Keratinocyte (primary cell): ENCODE results near the gene ATRX. TPM values are rescaled to one million over a fixed set of nuclear protein-coding genes. Genes with fewer than 3 reads are reported as not detected.

Experiments used
- DNase-seq: peaks from one replicate; pipeline ENCODE4 v3.0.0-alpha.2; 2011; ENCODE audit warnings: low read depth, missing footprints, low spot score
- FAIRE-seq: peaks from 2 replicates; lab custom pipeline; 2011; peaks lifted over from hg19 to GRCh38; lab: Jason Lieb, UNC
- H2AFZ ChIP-seq: 2 replicates; pipeline ENCODE4 v1.6.0; 2012; ENCODE audit warnings: low read length, control low read depth, inconsistent platforms; ENCODE audit not compliant: control insufficient read depth
- H3K27ac ChIP-seq: 2 replicates; pipeline ENCODE4 v1.5.1; 2011; ENCODE audit warnings: low read length; ENCODE audit not compliant: control insufficient read depth, insufficient read depth
- H3K27me3 ChIP-seq: 3 replicates; pipeline ENCODE4 v1.6.0; 2011; ENCODE audit warnings: low read length; ENCODE audit not compliant: control insufficient read depth, insufficient read depth; ENCODE audit errors: extremely low read depth
- H3K36me3 ChIP-seq, 2 experiments: 2 replicates in 1 of 2; 3 replicates in 1 of 2; pipeline ENCODE4 v1.5.1; 2011; ENCODE audit warnings: low read length in 2 of 2, mild to moderate bottlenecking in 1 of 2; ENCODE audit not compliant: control insufficient read depth in 2 of 2, insufficient read depth in 2 of 2; ENCODE audit errors: extremely low read depth in 1 of 2
- H3K4me1 ChIP-seq: 3 replicates; pipeline ENCODE4 v1.5.1; 2011; ENCODE audit warnings: low read length; ENCODE audit not compliant: control insufficient read depth, insufficient read depth; ENCODE audit errors: extremely low read depth
- H3K4me2 ChIP-seq: 3 replicates; pipeline ENCODE4 v1.6.0; 2011; ENCODE audit warnings: low read depth, low read length; ENCODE audit not compliant: control insufficient read depth, insufficient read depth; ENCODE audit errors: extremely low read depth
- H3K4me3 ChIP-seq, 3 experiments: fragments of 200-600 bp in 1 of 3; sonication (generic) in 1 of 3; 2 replicates in 2 of 3; 3 replicates in 1 of 3; pipeline ENCODE4 v1.5.1; 2011 to 2016; ENCODE audit warnings: low read length in 3 of 3, mild to moderate bottlenecking in 3 of 3, control low read depth in 2 of 3, inconsistent platforms in 1 of 3, low read depth in 1 of 3, mixed read lengths in 1 of 3, mixed run types in 1 of 3, moderate library complexity in 1 of 3; ENCODE audit not compliant: control insufficient read depth in 2 of 3, insufficient read depth in 2 of 3; ENCODE audit errors: extremely low read depth in 1 of 3
- H3K79me2 ChIP-seq: 2 replicates; pipeline ENCODE4 v1.6.0; 2012; ENCODE audit warnings: low read length; ENCODE audit not compliant: control insufficient read depth, insufficient read depth
- H3K9ac ChIP-seq: 3 replicates; pipeline ENCODE4 v1.6.0; 2011; ENCODE audit warnings: low read length; ENCODE audit not compliant: control insufficient read depth, insufficient read depth; ENCODE audit errors: extremely low read depth
- H3K9me1 ChIP-seq: 3 replicates; pipeline ENCODE4 v1.6.0; 2011; ENCODE audit warnings: low read length; ENCODE audit not compliant: control insufficient read depth, insufficient read depth; ENCODE audit errors: extremely low read depth
- H3K9me3 ChIP-seq: 2 replicates; pipeline ENCODE4 v1.5.1; 2012; ENCODE audit warnings: low read depth, low read length; ENCODE audit not compliant: control insufficient read depth
- H4K20me1 ChIP-seq: 3 replicates; pipeline ENCODE4 v1.6.0; 2011; ENCODE audit warnings: low read length; ENCODE audit not compliant: control insufficient read depth, insufficient read depth; ENCODE audit errors: extremely low read depth
- EZH2 ChIP-seq: IDR thresholded peaks from one replicate; pipeline ENCODE4 v1.6.1; 2012; ENCODE audit warnings: inconsistent platforms, mild to moderate bottlenecking, low read length, moderate library complexity
- dilution Hi-C: fragments of 300-500 bp; cut with MboI; formaldehyde crosslinking; loops from one replicate; pipeline ENCODE4 v1.7.0; 2020; ENCODE audit warnings: low sequenced_read_pairs; ENCODE audit not compliant: extremely low pct_ligation_motif_present
- polyA plus RNA-seq, 5 experiments: library from polyadenylated mRNA; depleted of rRNA in 3 of 5; stranded (reverse) in 3 of 5; stranded (forward) in 1 of 5; unstranded in 1 of 5; fragments of >200 nt; gene quantifications; 1 replicate in 1 of 5; 2 replicates in 3 of 5; 3 replicates in 1 of 5; pipeline versions ENCODE4 v1.2.1 to v1.2.3, GENCODE V29; 2011 to 2012; ENCODE audit warnings: missing spikeins in 2 of 5, low read depth in 1 of 5, low replicate concordance in 1 of 5
- TF ChIP-seq, protein P1 (sequence below), 3 experiments: IDR thresholded peaks in 1 of 3; conservative IDR thresholded peaks in 1 of 3; optimal IDR thresholded peaks in 1 of 3; 2 replicates in 2 of 3; 3 replicates in 1 of 3; pipeline versions ENCODE3 to v1.5.1; 2011; ENCODE audit warnings: low read length in 3 of 3, mild to moderate bottlenecking in 3 of 3, moderate library complexity in 2 of 3, control low read depth in 1 of 3, inconsistent platforms in 1 of 3; ENCODE audit not compliant: insufficient read depth in 2 of 3; ENCODE audit errors: extremely low read depth in 1 of 3

ATRX gene
- polyA plus RNA-seq, 1 donor (not counting 4 experiments of a cell fraction or from before 2014, with no cell fraction given): 31.3 TPM

DNA sequence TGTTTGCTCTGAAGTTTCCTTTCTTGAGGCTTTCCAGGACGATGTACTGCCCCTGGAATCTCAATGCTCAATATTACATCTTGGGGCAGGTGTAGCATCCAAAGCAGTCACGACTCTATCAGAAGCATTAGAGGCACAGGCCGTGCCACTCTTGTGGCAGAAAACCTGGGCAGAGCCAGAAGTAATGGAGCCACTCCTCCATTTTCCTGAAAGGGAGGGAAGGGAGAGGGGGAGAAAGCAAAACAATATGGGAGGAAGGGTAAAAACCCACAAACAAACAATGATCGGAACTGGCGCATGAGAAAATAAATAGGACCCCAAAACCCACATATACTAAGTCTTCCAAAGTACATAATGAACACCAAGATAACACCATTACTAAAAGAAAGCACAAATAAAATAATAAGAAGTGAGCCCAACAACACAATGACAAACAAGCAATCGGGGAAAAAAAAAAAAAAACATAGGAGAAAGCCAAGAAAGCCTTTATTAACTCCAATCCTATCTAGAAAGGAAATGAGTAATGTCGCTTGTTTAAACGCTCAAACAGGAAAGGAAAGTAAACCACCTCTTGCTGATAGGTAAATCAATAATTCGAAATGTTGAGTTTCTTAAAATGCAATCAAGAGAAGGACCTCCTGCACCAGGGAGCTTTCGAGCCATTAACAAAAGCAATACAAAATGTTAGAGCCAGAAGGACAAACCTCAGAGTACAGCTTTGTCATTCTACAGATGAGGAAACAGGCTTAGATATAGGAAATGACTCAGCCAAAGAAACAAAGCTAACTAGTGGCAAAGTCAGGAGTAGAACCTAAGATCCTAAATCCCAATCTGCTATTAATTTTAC is 117.4 kb downstream of the ATRX start:
- Histone ChIP-seq H3K9me3 (no peaks in the 10 kb centered on the region), H3K9me1 (no peaks in the 10 kb centered on the region), H3K36me3 (no peaks in the 10 kb centered on the region), H3K27me3 (no peaks in the 10 kb centered on the region), H3K27ac (no peak overlapping the region), H3K79me2 (no peaks in the 10 kb centered on the region), H3K9ac (no peak overlapping the region), H3K4me3 (no peak overlapping the region), H2AFZ (no peak overlapping the region), H3K4me1 (no peaks in the 10 kb centered on the region), H4K20me1 (no peaks in the 10 kb centered on the region), H3K4me2 (no peak overlapping the region)
- no peak for FAIRE-seq
- dilution Hi-C loops: no loop called here
- TF ChIP-seq EZH2: no peak
- TF ChIP-seq, protein P1, sequence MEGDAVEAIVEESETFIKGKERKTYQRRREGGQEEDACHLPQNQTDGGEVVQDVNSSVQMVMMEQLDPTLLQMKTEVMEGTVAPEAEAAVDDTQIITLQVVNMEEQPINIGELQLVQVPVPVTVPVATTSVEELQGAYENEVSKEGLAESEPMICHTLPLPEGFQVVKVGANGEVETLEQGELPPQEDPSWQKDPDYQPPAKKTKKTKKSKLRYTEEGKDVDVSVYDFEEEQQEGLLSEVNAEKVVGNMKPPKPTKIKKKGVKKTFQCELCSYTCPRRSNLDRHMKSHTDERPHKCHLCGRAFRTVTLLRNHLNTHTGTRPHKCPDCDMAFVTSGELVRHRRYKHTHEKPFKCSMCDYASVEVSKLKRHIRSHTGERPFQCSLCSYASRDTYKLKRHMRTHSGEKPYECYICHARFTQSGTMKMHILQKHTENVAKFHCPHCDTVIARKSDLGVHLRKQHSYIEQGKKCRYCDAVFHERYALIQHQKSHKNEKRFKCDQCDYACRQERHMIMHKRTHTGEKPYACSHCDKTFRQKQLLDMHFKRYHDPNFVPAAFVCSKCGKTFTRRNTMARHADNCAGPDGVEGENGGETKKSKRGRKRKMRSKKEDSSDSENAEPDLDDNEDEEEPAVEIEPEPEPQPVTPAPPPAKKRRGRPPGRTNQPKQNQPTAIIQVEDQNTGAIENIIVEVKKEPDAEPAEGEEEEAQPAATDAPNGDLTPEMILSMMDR (optimal IDR thresholded peaks at IDR 0.05 in 1 of 3, IDR thresholded peaks at IDR 0.05 in 1 of 3, conservative IDR thresholded peaks at IDR 0.05 in 1 of 3; ENCODE audit: extremely low read depth in 1 of 3, insufficient read depth in 2 of 3, low read length in 3 of 3): no peak
- DNase-seq: no peak

DNA sequence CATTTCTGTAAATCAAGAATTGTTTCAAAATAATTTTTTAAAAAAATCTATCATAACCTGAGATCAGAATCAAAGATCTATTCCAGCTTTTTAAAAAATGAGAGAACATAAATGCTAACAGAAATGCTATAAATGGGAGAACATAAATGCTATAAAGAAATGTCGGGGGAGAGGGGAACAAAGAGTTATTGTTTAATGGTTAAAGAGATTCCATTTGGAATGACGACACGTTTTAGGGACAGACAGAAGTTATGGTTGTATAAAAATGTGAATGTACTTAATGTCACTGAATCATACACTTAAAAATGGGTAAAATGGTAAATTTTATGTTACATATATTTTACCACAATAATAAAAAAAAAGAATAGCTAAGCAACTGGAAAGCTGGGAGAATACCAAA is 127.1 kb downstream of the ATRX start:
- H3K4me2 ChIP-seq: no peak overlapping the region
- FAIRE-seq: no peak
- no peak for TF ChIP-seq EZH2
- TF ChIP-seq, protein P1 (optimal IDR thresholded peaks at IDR 0.05 in 1 of 3, IDR thresholded peaks at IDR 0.05 in 1 of 3, conservative IDR thresholded peaks at IDR 0.05 in 1 of 3; ENCODE audit: extremely low read depth in 1 of 3, insufficient read depth in 2 of 3, low read length in 3 of 3): no peak
- H3K27me3 ChIP-seq: no peaks in the 10 kb centered on the region
- H3K9me3 ChIP-seq: no peaks in the 10 kb centered on the region
- H3K4me3 ChIP-seq: no peak overlapping the region
- H2AFZ ChIP-seq: no peak overlapping the region
- dilution Hi-C loops: no loop called here
- H3K4me1 ChIP-seq: no peaks in the 10 kb centered on the region
- no peaks in the 10 kb centered on the region for H3K79me2 ChIP-seq
- no peaks in the 10 kb centered on the region for H3K9me1 ChIP-seq
- DNase-seq: no peak
- H3K36me3 ChIP-seq: no peaks in the 10 kb centered on the region
- H3K27ac ChIP-seq: no peak overlapping the region
- no peak overlapping the region for H3K9ac ChIP-seq
- H4K20me1 ChIP-seq: no peaks in the 10 kb centered on the region
